Measurements from ENCODE around the gene PHF2.
"Not testable (repeated sequence)": the region's sequence is repeated elsewhere in the genome, so short reads cannot be mapped to it uniquely, and the experiment has no call there.

PHF2 gene

DNA sequence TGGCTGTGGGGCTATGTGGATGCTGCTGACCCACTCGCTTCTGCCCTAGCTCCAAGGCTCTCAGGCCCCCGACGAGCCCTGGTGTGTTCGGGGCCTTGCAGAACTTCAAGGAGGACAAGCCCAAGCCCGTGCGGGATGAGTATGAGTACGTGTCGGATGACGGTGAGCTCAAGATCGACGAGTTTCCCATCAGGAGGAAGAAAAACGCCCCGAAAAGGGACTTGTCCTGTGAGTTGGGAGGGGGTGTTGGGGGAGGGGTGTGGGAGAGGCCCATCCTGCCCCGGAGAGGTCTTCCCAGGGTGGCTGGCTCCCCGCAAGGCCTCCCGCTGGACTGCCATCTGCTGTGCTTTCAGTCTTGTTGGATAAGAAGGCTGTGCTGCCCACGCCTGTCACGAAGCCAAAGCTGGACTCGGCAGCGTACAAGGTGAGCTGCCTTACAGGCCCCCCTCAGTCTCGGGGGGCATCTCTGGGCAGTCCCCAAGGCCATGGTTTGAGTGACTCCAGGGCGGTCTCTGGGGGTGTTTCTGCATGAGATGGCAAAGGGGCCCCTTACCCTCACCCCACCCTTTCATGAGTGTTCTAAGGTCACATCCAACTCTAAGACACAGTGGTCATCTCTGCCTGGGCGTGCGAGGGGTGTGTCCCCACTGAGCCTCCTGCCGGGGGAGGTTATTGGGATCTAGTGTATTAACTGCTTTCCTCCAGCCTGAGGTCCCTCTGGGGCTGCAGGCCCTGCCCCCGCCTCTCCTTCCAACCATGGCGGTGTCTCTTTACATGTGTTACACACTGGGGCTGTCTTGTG lies 89.5 kb downstream of the PHF2 start:
- no peak for DNase-seq (ENCODE audit: low spot score)

DNA sequence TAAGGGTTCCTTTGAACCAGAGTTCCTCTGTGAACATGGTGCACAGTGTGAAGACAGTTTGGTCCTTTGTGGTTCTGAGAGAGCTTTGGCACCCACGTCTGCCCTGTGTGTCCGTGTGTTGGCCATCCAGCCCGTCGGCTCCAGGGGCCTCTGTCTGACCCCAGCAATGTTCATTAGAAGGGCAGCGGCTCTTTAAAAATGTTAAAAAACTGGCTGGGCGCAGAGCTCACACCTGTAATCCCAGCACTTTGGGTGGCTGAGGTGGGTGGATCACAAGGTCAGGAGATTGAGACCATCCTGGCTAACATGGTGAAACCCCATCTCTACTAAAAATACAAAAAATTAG lies 90.0 kb downstream of the PHF2 start:
- DNase-seq (ENCODE audit: low spot score) = not testable (repeated sequence)

- DNase-seq (ENCODE audit: low spot score) = no peak
Measured at GRCh38 chr9:93667006-93667405, 90.6 kb downstream of the PHF2 start.

GRCh38 chr9:93667627-93668026 lies 91.2 kb downstream of the PHF2 start:
- DNase-seq (ENCODE audit: low spot score) = no peak

GRCh38 chr9:93668261-93668871 lies 92.0 kb downstream of the PHF2 start:
- DNase-seq (ENCODE audit: low spot score) = no peak

- DNase-seq (ENCODE audit: low spot score) = no peak
Measured at GRCh38 chr9:93669116-93669957, 93.0 kb downstream of the PHF2 start.

- DNase-seq (ENCODE audit: low spot score) = no peak
Measured at GRCh38 chr9:93669958-93670207, 93.5 kb downstream of the PHF2 start.

DNA sequence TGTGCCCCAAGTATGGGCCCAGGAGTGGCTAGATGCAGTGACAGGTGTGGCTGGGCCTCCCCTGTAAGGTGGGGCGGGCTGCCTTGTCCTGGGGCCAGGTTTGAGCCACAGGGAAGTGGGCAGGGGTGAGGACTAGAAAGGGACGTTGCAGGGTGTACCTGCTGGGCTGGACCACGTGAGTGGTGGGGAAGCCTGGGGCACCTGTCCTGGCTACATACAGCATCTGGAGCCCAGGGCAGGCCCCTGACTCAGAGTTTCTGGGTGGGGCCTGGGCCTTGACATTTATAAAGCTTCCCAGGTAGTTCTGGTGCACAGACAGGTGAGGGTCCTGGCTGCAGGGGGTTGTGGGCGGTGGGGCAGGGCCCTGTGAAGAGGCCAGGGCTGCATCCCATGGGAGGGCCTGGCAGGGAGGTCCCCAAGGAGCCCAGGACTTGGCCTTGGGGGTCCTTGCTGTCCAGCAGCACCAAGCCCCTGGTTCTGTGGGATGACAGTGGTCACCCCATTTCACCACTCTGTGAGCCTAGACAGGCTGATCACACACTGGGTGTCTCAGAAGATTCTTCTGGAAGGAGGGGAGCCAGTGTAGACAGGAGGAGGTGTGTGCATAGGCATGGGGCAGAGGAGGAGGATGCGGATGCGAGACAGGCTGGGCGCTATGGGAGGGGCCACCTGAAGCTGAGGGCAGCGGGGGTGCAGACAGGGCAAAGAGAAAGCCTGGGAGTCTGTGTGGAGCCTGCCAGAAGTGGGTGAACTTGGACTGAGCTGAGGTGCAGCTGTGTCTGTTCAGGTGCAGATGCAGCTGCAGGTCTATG lies 94.0 kb downstream of the PHF2 start:
- DNase-seq (ENCODE audit: low spot score) = no peak

DNA sequence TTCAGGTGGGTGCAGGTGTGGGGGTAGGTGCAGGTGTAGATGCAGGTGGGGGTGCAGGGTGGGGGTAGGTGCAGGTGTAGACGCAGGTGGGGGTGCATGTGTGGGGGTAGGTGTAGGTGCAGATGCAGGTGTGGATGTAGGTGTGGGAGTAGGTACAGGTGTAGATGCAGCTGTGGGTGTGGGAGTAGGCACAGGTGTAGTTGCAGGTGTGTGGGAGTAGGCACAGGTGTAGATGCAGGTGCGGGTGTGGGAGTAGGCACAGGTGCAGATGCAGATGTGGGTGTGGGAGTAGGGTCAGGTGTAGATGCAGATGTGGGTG lies 94.6 kb downstream of the PHF2 start:
- DNase-seq (ENCODE audit: low spot score) = no peak

DNA sequence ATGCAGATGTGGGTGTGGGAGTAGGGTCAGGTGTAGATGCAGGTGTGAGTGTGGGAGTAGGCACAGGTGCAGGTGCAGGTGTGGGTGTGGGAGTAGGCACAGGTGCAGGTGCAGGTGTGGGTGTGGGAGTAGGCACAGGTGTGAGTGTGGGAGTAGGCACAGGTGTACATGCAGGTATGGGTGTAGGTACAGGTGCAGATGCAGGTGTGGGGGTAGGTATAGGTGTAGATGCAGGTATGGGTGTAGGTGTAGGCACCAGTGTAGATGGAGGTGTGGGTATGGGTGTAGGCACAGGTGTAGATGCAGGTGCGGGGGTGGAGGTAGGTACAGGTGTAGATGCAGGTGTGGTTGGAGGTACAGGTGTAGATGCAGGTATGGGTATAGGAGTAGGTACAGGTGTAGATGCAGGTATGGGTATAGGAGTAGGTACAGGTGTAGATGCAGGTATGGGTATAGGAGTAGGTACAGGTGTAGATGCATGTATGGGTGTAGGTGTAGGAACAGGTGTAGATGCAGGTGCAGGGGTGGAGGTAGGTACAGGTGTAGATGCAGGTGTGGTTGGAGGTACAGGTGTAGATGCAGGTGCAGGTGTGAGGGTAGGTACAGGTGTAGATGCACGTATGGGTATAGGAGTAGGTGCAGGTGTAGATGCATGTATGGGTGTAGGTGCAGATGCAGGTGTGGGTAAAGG lies 96.1 kb downstream of the PHF2 start:
- not testable (repeated sequence) for DNase-seq (ENCODE audit: low spot score)

GRCh38 chr9:93673021-93673838 lies 96.8 kb downstream of the PHF2 start:
- no peak for DNase-seq (ENCODE audit: low spot score)

DNA sequence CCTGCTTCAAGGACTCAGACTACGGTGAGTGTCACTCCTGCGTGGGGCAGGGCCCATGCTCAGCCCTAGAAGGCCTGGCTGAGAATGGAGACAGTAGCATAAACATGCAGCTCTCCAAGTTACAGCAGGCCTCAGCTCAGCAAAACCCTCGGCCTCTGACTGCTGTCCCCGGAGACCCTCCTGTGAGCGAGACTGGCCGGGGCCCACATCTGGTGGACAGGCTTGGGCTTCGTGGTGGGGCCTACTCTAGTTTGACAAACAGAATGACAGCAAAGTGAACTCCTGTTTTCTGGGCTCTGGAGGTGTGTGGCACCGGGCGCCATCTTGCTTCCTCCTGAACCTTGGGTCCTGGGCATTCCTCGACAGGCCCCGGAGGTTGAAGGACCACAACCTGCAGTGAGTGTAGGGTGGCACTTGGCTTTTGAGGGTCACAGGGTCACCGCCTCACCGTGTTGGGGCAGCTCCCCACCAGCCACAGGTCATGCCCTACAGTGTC lies 97.5 kb downstream of the PHF2 start:
- DNase-seq (ENCODE audit: low spot score) = no peak

- no peak for DNase-seq (ENCODE audit: low spot score)
Measured at GRCh38 chr9:93674580-93675335, 98.4 kb downstream of the PHF2 start.

DNA sequence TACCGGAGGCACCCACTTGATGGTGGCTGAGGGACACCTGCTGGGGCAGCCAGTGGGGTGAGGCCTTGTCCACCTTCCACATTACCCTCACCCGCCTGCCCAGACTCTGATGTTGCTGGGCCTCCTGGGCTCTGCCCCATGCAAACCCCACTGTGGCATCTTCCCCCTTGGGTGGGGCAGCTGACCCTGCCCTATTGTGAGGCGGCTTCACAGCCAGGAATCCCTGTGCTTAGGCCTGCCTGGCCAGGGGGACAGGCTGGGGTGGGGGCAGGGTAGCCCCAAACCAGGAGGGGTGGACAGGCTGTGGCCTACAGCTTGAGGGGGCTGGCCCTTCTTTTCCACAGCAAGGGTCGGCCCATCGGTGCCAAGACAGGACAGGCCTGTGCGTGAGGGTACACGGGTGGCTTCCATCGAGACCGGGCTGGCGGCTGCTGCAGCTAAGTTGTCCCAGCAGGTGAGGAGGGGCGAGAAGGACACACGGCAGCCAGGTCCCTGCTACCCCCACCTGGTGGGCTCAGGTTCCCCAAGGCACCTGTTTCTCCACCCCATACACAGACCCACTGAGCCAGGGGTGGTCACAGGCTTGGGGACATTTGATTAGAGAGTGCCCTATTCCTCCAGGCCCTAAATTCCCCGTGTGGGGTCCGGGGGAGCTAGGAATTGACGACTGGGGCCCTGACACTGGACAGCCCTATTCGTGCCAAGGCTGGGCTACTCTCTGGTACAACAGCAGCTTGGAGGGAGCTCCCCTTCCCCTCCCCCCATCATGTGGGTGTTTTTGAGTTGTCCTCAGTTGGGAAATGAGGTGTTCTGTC lies 99.2 kb downstream of the PHF2 start:
- no peak for DNase-seq (ENCODE audit: low spot score)

DNA sequence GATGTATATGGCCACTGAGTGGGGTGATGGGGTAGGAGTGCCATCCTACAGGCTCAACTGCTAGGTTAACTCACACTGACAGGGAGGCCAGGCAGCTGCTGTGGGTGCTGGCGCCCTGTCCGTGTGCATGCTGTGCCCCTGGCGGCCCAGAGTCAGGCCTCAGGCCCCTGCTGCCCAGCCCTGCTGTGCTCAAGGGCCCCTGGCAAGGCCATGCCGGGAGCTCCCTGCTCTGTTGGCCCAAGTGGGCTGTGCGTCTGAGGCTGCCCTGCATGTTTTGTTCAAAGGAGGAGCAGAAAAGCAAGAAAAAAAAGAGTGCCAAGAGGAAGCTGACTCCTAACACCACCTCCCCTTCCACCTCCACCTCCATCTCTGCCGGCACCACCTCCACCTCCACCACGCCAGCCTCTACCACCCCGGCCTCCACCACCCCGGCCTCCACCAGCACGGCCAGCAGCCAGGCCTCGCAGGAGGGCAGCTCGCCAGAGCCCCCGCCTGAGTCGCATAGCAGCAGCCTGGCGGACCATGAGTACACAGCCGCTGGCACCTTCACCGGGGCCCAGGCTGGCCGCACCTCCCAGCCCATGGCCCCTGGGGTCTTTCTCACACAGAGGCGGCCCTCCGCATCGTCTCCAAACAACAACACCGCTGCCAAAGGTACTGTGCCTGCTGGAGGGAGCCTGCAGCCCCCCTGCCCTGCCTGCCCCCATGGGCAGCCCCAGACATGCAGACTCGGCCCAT lies 100.1 kb downstream of the PHF2 start:
- DNase-seq (ENCODE audit: low spot score) = no peak

GRCh38 chr9:93677048-93677571 lies 100.7 kb downstream of the PHF2 start:
- no peak for DNase-seq (ENCODE audit: low spot score)

DNA sequence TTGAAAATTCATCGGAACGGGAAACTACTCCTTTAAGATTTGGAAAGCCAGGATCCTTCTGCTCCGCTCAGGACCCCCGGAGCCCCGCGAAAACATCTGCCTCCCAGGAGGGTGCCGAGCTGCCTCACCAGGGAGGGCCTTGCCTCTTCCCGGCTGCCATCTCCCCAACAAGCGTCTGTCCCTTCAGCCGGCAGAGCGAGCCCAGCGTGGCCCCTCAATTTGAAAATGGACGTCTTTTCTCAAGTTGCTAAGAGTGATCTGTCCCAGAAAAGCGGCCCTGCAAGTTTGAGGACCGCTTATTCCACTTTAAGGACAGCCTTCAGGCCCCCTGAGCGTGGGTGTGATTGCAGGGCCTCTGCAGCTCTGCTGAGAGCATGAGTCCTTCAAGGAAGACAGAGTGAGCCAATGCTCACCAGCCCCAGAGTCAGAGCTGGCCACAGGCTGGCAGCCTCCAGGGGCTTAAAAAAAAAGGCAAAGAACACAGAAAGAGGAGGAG lies 101.3 kb downstream of the PHF2 start:
- DNase-seq (ENCODE audit: low spot score) = no peak
